RWPE1 (cell line): ENCODE data around the gene MCM10.
"Not testable (repeated sequence)": the region's sequence is repeated elsewhere in the genome, so short reads cannot be mapped to it uniquely, and the experiment has no call there.

Experiments
- CTCF ChIA-PET: fragments of 350-600 bp; sonication (Branson Sonifier 250); formaldehyde crosslinking; extraction: SDS; loops from one replicate; lab custom pipeline; 2021; lab: Yijun Ruan, JAX
- POLR2A ChIA-PET: fragments of 400-600 bp; formaldehyde crosslinking; extraction: SDS; loops from one replicate; lab custom pipeline; 2020; ENCODE audit warnings: antibody characterized with exemption; ENCODE audit not compliant: low non-redundant PET; lab: Yijun Ruan, JAX
- DNase-seq: peaks from one replicate; pipeline ENCODE4 v3.0.0; 2012; ENCODE audit warnings: low spot score
- H3K27ac ChIP-seq: fragments of 450-650 bp; 2 replicates; pipeline ENCODE4 v1.5.1; 2017
- CTCF ChIP-seq: fragments of 450-650 bp; conservative IDR thresholded peaks from 2 replicates; pipeline ENCODE4 v1.5.1; 2017; ENCODE audit warnings: low read depth, mild to moderate bottlenecking

The MCM10 gene

DNA sequence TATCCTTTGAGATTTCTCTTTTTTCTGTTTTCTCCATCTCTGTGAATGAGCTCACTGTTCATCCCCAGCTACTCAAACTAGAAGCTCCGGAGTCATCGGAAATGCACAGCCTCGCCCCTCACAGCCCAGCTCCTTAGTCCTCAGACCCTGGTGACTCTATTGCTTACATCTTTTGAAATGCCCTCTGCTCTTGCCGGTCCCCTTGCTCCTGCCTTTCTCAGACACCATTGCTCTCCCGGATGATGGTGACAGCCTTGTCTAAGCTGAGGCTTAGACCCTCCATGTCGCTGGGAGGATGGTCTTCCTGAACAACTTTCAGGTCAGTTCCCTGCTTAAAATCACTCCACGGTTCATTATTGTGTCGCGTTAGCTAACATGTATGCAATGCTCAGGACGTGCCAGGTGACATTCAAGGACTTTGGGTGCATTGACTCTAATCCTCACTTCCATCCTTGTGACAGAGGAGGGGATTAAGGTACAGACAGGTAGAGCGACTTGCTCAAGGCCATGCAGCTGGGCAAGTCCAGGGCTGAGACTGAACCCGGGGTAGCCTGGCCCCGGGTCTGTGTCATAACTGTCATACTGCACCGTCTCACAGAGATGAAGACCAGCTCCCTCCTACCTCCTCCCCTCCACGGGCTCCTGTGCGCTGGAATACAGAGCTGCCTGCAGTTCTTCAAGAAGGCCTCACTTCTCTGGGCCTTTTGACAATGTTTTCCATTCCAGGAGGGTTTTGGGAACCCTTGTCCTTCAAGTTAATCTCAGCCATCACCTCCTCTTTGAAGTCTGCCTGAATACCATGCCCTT lies 77.1 kb downstream of the MCM10 start:
- H3K27ac ChIP-seq = no peak overlapping the region
- no peak for TF ChIP-seq CTCF
- CTCF ChIA-PET = interaction anchor here (0.6 to 0.7 kb wide), 3 partner anchors 64 to 322 kb away, joined by 3 read pairs; no protein-coding TSS in a partner anchor
- DNase-seq = no peak
- POLR2A ChIA-PET = no interaction called here

- POLR2A ChIA-PET = no interaction called here
- no peak overlapping the region for H3K27ac ChIP-seq
- DNase-seq = no peak
- CTCF ChIA-PET = no interaction called here
- no peak for TF ChIP-seq CTCF
Observed at GRCh38 chr10:13239923-13240322, 78.6 kb downstream of the MCM10 start.

DNA sequence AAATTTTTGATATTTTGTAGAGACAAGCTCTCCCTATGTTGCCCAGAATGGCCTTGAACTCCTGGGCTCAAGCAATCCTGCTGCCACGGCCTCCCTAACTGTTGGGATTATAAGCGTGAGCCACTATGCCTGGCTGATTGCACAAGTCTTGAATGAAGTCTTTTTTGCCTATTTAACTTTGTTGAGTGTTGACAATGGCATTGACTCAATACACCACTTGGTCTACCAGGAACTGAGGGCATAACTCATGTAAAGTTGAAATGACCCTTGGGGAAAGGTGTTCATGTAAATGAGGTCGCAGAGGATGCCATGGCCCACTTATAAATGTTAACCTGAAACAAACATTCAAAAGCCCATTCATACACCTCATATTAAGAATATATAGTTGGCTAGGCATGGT lies 80.3 kb downstream of the MCM10 start:
- H3K27ac ChIP-seq = no peak overlapping the region
- POLR2A ChIA-PET = no interaction called here
- CTCF ChIA-PET = no interaction called here
- no peak for DNase-seq
- TF ChIP-seq CTCF = no peak

DNA sequence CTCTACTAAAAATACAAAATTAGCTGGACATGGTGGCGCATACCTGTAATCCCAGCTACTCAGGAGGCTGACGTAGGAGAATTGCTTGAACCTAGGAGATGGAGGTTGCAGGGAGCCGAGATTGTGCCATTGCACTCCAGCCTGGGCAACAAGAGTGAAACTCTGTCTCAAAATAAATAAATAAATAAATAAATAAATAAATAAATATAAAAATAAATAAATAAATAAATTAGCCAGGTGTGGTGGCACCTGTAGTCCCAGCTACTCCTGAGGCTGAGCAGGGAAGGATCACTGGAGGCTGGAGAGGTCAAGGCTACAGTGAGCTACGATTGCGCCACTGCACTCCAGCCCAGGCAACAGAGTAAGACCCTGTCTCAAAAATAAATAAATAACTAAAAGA lies 80.9 kb downstream of the MCM10 start:
- CTCF ChIA-PET, DNase-seq, H3K27ac ChIP-seq, POLR2A ChIA-PET: not testable (repeated sequence)

GRCh38 chr10:13247246-13247645 lies 85.9 kb downstream of the MCM10 start:
- CTCF ChIA-PET = no interaction called here
- TF ChIP-seq CTCF = no peak
- H3K27ac ChIP-seq = no peak overlapping the region
- no peak for DNase-seq
- POLR2A ChIA-PET = no interaction called here

GRCh38 chr10:13247784-13248183 lies 86.4 kb downstream of the MCM10 start:
- TF ChIP-seq CTCF = no peak
- ChIA-PET CTCF (no interaction called here), POLR2A (no interaction called here)
- no peak overlapping the region for H3K27ac ChIP-seq
- no peak for DNase-seq

- ChIA-PET POLR2A (no interaction called here), CTCF (no interaction called here)
- TF ChIP-seq CTCF = no peak
- H3K27ac ChIP-seq = no peak overlapping the region
- DNase-seq = no peak
Observed at GRCh38 chr10:13253726-13254125, 92.4 kb downstream of the MCM10 start.
